Upper lobe of left lung (tissue), 6 donors: ENCODE measurements around the gene AP5Z1. TPM values are rescaled to one million over a fixed set of nuclear protein-coding genes. Genes with fewer than 3 reads are reported as not detected.

Experiments used
- ATAC-seq, 2 donors: fragments of 200-7000 bp; cut with Tn5 transposase; one replicate each; pipeline ENCODE4 v1.9.1; 2022; ENCODE audit warnings: mild to moderate bottlenecking in 2 of 2, moderate library complexity in 2 of 2; ENCODE audit not compliant: low FRiP score in 2 of 2
- DNase-seq, 2 donors: peaks; one replicate each; pipeline ENCODE4 v3.0.0-alpha.2; 2019 to 2020
- H3K27ac ChIP-seq, 4 donors: fragments of 200-600 bp; sonication (generic); one replicate each; pipeline ENCODE4 v1.5.1; 2016 to 2019
- H3K27me3 ChIP-seq, 4 donors: fragments of 200-600 bp; sonication (generic); one replicate each; pipeline ENCODE4 v1.5.1; 2017 to 2019
- H3K36me3 ChIP-seq, 4 donors: fragments of 200-600 bp; sonication (generic); one replicate each; pipeline ENCODE4 v1.5.1; 2016 to 2019
- H3K4me1 ChIP-seq, 4 donors: fragments of 200-600 bp; sonication (generic); one replicate each; pipeline ENCODE4 v1.5.1; 2018 to 2019
- H3K4me3 ChIP-seq, 4 donors: fragments of 200-600 bp; sonication (generic); one replicate each; pipeline ENCODE4 v1.5.1; 2017 to 2019; ENCODE audit warnings: mild to moderate bottlenecking in 2 of 4, moderate library complexity in 1 of 4
- H3K9me3 ChIP-seq, 4 donors: fragments of 200-600 bp; sonication (generic); one replicate each; pipeline ENCODE4 v1.5.1; 2018 to 2019
- CTCF ChIP-seq, 6 experiments: fragments of 450-650 bp in 4 of 6; fragments of 200-600 bp in 2 of 6; sonication (generic) in 2 of 6; IDR thresholded peaks; one replicate each; pipeline ENCODE4 v1.5.1; 2016 to 2019; ENCODE audit warnings: antibody characterized with exemption in 6 of 6
- EP300 ChIP-seq, 4 donors: sonication (generic); formaldehyde crosslinking; IDR thresholded peaks; one replicate each; pipeline ENCODE4 v1.5.1; 2017; ENCODE audit warnings: antibody characterized with exemption in 4 of 4, control low read depth in 2 of 4
- POLR2A ChIP-seq, 4 donors: fragments of 450-650 bp; IDR thresholded peaks; one replicate each; pipeline ENCODE4 v1.5.1; 2016 to 2017; ENCODE audit warnings: antibody characterized with exemption in 4 of 4, mild to moderate bottlenecking in 2 of 4
- POLR2AphosphoS5 ChIP-seq, 2 donors: sonication (generic); formaldehyde crosslinking; IDR thresholded peaks; one replicate each; pipeline ENCODE4 v1.5.1; 2017; ENCODE audit warnings: antibody characterized with exemption in 2 of 2
- WGBS, 2 donors: methylation state at CpG; one replicate each; pipeline ENCODE4 v1.1.5; 2017 to 2018; 5-methylcytosine and 5-hydroxymethylcytosine counted together
- total RNA-seq, 6 donors: library from RNA; depleted of rRNA in 4 of 6; stranded (reverse); fragments of >200 nt in 4 of 6; gene quantifications; one replicate each; pipeline versions ENCODE4 v1.1.0 to v1.2.1, GENCODE V29; 2016 to 2021
- donor health status: DM: no; HTN: no; CAD: no; lungs with moderate emphysema.
- donor health status: DM: no; HTN: yes; CAD: no; lungs with severe emphysema.

Gene AP5Z1
- total RNA-seq, 6 donors from 2014 or later: 23.4 to 152 (median 52.1) TPM

GRCh38 chr7:4745265-4745919 lies 30.0 kb upstream of the AP5Z1 start:
- H3K9me3 ChIP-seq: no peaks in the 10 kb centered on the region
- no peak for DNase-seq
- H3K36me3 ChIP-seq: peaks cover 4 to 29% (median 14%) of the 10 kb centered on the region in 4 donors
- peak overlapping the region; percentile 88 to 94 (median 91) for H3K27ac ChIP-seq
- peak overlapping the region in 3 of 4 donors; percentile 22 to 44 (median 44) for H3K4me3 ChIP-seq
- ATAC-seq: peak in 1 of 2 donors; percentile 71
- no peaks in the 10 kb centered on the region for H3K27me3 ChIP-seq
- WGBS, 2 donors: 7 to 9% methylated on average over 13 to 18 of the region's 18 CpGs
- peaks cover 48 to 60% (median 56%) of the 10 kb centered on the region in 4 donors for H3K4me1 ChIP-seq
- TF ChIP-seq EP300 (IDR thresholded peaks at IDR 0.05) (no peak), POLR2A (IDR thresholded peaks at IDR 0.05) (no peak)

DNA sequence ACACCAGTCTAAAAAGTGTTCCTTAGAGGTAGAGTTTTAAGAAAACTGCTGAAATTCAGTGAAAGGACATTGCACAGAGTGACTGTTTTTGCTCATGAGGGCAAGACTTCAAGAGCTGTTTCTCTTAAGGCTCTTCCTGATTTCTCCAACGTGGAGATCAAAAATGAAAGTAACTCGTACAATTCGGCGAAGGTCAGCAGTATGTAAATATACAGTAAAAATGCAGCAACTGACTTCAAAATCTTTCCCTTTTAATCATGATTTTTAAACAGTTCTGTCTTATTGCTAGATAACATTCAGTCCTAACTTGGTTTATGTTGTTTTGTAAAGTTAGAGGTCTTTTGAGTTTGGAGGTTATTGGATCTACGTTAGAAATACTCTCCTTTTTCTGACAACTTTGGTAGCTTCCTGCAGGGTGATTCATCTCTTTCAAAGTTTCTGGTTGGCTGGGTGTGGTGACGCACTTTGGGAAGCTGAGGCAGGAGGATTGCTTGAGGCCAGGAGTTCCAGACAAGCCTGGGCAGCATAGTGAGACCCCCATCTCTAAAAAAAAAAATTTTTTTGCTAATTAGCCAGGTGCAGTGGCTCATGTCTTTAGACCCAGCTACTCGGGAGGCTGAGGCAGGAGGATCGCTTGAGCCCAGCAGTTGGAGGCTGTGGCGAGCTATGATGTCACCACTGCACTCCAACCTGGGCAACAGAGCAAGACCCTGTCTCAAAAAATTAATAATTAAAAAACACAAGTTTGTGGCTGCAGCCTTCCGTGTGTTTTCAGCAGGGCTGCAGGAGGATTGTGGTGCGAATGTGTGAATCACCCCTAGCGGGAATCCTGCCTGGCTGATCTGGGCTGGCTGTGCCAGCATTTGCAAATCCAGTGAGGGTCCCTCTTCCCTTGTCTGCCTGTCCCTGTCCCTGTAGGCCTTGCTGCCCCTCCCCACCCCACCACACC lies 29.2 kb upstream of the AP5Z1 start:
- Histone ChIP-seq H3K36me3 (peaks cover 4 to 24% (median 14%) of the 10 kb centered on the region in 4 donors), H3K9me3 (no peaks in the 10 kb centered on the region), H3K4me1 (peaks cover 48 to 60% (median 56%) of the 10 kb centered on the region in 4 donors), H3K4me3 (peak overlapping the region in 3 of 4 donors; percentile 22 to 44 (median 44)), H3K27ac (peak overlapping the region; percentile 88 to 94 (median 91)), H3K27me3 (no peaks in the 10 kb centered on the region)
- TF ChIP-seq EP300 (IDR thresholded peaks at IDR 0.05) (no peak), POLR2A (IDR thresholded peaks at IDR 0.05) (peak in 1 of 4 donors; percentile 10)
- ATAC-seq (peak in 1 of 2 donors; percentile 60), DNase-seq (peak in 1 of 2 donors; percentile 65)
- WGBS, 2 donors: 43 to 46% methylated on average over 12 of the region's 12 CpGs

- Histone ChIP-seq H3K4me1 (peaks cover 48 to 66% (median 57%) of the 10 kb centered on the region in 4 donors), H3K27ac (peak overlapping the region; percentile 88 to 94 (median 91))
These were observed 28.4 kb upstream of the AP5Z1 start for GRCh38 chr7:4747013-4747412.

GRCh38 chr7:4747746-4748145 lies 27.7 kb upstream of the AP5Z1 start:
- DNase-seq (no peak), ATAC-seq (no peak)
- H3K27ac ChIP-seq: peak overlapping the region; percentile 88 to 94 (median 91)
- TF ChIP-seq POLR2A (IDR thresholded peaks at IDR 0.05) (no peak), EP300 (IDR thresholded peaks at IDR 0.05) (no peak), CTCF (IDR thresholded peaks at IDR 0.05) (no peak)
- H3K36me3 ChIP-seq: peaks cover 0 to 12% (median 4%) of the 10 kb centered on the region in 4 donors
- WGBS, 2 donors: 73 to 79% methylated on average over 11 of the region's 11 CpGs
- peaks cover 48 to 67% (median 57%) of the 10 kb centered on the region in 4 donors for H3K4me1 ChIP-seq
- H3K4me3 ChIP-seq: no peak overlapping the region
- H3K9me3 ChIP-seq: no peaks in the 10 kb centered on the region
- no peaks in the 10 kb centered on the region for H3K27me3 ChIP-seq

More at GRCh38 chr7:4747013-4747412, 28.4 kb upstream of the AP5Z1 start:
- WGBS, 2 donors: 68 to 73% methylated on average over 16 to 21 of the region's 22 CpGs
- Histone ChIP-seq H3K4me3 (peak overlapping the region in 1 of 4 donors; percentile 44), H3K36me3 (peaks cover 4 to 18% (median 11%) of the 10 kb centered on the region in 4 donors), H3K27me3 (no peaks in the 10 kb centered on the region), H3K9me3 (no peaks in the 10 kb centered on the region)
- DNase-seq (no peak), ATAC-seq (no peak)
- TF ChIP-seq EP300 (IDR thresholded peaks at IDR 0.05) (no peak), POLR2AphosphoS5 (IDR thresholded peaks at IDR 0.05) (peak in 1 of 2 donors; percentile 29)

GRCh38 chr7:4748231-4748681 lies 27.2 kb upstream of the AP5Z1 start:
- ATAC-seq (no peak), DNase-seq (no peak)
- TF ChIP-seq POLR2AphosphoS5 (IDR thresholded peaks at IDR 0.05) (peak in 1 of 2 donors; percentile 36), POLR2A (IDR thresholded peaks at IDR 0.05) (no peak), EP300 (IDR thresholded peaks at IDR 0.05) (no peak), CTCF (IDR thresholded peaks at IDR 0.05) (no peak)
- Histone ChIP-seq H3K4me1 (peaks cover 46 to 68% (median 53%) of the 10 kb centered on the region in 4 donors), H3K27ac (peak overlapping the region; percentile 44 to 94 (median 88)), H3K36me3 (peaks cover 0 to 8% (median 4%) of the 10 kb centered on the region in 4 donors), H3K27me3 (no peaks in the 10 kb centered on the region), H3K4me3 (no peak overlapping the region), H3K9me3 (no peaks in the 10 kb centered on the region)
- 43 to 55% methylated on average over 10 of the region's 10 CpGs for WGBS, 2 donors

DNA sequence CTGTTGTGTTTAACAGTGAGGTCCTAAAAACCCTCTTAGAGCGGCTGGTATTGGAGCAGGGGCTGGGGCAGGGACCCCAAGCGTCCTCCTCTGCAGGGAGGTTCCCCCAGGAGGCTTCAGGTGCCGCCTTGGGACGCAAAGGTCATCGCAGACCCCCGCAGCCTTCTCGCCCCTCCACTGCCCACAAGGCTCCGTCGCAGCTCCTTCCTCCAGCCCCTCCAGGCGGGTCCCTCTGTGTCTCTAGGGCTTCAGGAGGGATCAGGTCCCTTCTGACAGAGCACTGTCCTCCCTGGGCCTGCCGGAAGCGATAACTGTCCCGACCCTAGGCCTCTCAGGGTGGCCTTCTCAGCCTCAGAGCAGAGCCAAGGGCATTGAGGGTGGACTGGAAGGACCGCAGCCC lies 26.1 kb upstream of the AP5Z1 start:
- no peaks in the 10 kb centered on the region for H3K9me3 ChIP-seq
- H3K27ac ChIP-seq: peak overlapping the region; percentile 44 to 94 (median 88)
- peaks cover 40 to 68% (median 49%) of the 10 kb centered on the region in 4 donors for H3K4me1 ChIP-seq
- ATAC-seq (no peak), DNase-seq (peak in 1 of 2 donors; percentile 52)
- no peak overlapping the region for H3K4me3 ChIP-seq
- H3K36me3 ChIP-seq: peaks cover 0 to 9% (median 6%) of the 10 kb centered on the region in 4 donors
- WGBS, 2 donors: 83 to 100% methylated on average over 9 to 11 of the region's 14 CpGs
- no peak for TF ChIP-seq POLR2A (IDR thresholded peaks at IDR 0.05)
- no peak for TF ChIP-seq CTCF (IDR thresholded peaks at IDR 0.05)
- TF ChIP-seq POLR2AphosphoS5 (IDR thresholded peaks at IDR 0.05): peak in 1 of 2 donors; percentile 14
- H3K27me3 ChIP-seq: no peaks in the 10 kb centered on the region
